Daoy (cell line): ENCODE results near the gene CDH12. TPM values are rescaled to one million over a fixed set of nuclear protein-coding genes. Genes with fewer than 3 reads are reported as not detected.

Experiments used
- DNase-seq: peaks from one replicate; pipeline ENCODE4 v3.0.0-alpha.2; 2015; ENCODE audit warnings: low read depth
- total RNA-seq: library from RNA; depleted of rRNA; stranded (reverse); fragments of >200 nt; shearing (Covaris generic); gene quantifications from 2 replicates; pipeline ENCODE4 v1.2.3, GENCODE V29; 2014

CDH12 gene
- total RNA-seq, 1 experiment from 2014 or later = 0.06 TPM

DNA sequence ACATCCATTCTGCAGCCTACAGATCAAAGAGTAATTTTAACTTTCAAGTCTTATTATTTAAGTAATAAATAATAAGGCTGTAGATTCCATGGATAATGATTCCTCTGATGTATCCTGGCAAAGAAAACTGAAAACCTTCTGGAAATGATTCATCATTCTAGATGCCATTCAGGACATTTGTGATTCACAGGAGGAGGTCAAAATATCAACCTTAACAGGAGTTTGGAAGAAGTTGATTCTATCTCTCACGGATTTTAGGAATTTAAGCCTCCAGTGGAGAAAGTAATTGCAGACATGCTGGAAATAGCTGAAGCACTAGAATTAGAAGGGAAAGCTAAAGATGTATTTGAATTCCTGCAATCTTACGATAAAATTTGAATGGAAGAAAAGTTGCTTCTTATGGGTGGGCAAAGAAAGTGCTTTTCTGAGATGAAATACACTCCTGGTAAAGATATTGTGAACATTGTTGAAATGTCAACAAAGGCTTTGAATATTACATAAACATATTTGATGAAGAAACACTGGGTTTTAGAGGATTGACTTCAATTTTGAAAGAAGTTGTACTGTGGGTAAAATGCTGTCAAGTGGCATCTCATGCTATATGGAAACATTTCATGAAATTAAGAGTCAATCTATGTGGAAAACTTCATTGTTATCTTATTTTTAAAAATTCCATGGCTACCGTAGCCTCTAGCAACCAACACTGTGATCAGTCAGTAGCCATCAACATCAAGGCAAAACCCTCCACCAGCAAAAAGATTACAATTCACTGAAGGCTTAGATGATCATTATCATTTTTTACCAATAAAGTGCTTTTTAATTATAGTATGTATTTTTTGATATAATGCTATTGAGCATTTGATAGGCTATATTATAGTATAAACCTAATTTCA lies 1141.0 kb downstream of the CDH12 start:
- DNase-seq = no peak

DNA sequence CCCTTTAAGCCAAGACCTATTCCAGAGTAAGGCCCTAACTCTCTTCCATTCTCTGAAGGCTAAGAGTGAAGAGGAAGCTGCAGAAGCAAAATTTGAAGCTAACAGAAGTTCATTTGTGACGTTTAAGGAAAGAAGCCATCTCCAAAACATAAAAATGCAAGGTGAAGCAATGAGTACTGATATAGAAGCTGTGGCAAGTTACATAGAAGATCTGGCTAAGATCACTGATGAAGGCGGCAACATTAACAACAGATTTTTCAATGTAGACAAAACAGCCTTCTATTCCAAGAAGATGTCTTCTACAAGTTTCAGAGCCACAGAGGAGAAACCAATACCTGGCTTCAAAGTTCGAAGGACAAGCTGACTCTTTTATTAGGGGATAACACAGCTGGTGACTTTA lies 1143.4 kb downstream of the CDH12 start:
- DNase-seq = no peak

DNA sequence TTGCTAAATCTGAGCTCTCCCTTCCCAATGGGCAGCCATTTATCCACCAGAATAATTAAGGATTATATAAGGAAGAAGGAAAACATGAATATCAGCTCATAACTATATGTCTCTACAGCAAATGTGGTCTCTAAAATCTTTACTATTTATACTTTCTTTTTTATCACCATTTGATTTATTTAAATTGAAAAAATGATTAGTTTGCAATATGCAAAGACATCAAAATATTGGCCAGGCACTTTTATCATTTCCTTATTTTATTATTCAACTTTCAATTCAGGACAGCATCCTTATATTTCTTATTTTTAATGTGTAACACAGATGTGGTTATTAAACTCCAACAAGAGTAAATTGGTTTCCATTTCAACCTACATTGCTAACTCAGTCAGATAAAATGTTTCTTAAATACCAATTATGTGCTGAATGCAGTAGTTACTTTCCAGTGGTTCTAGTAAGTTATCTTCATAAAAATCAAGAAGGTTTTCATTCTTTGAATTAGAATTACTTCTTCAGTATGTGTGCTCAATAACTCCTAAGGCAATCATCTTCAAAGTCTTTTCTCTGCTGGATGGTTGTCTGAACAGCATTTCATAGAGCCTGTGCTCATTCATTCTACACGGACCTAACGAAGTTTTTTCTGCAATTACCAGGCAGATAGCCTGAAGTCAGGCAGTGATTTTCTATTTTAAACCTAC lies 1148.0 kb downstream of the CDH12 start:
- DNase-seq = no peak

DNA sequence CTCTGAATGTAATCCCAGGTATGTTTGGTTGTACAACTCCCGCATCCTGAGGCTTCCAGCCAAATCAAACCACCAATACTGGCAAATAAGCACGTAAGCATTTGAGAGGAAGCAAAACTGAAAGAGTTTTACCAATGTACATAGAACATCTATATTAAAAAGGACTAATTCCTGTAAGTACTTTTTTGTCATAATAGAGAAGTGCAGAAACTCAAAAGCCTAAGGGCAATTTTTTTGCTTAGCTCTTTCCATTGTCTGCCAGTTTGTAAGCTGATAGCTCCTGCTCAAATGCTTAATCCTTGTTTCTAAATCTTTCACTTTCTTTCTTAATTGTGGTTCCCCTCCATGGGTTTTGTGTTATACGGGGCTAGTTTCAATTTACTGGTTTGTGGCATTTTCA lies 1151.8 kb downstream of the CDH12 start:
- DNase-seq = peak; percentile 4
